Pancreas (tissue), 10 donors: Measurements from ENCODE around the gene REEP3. TPM values are rescaled to one million over a fixed set of nuclear protein-coding genes. Genes with fewer than 3 reads are reported as not detected.
"Not testable (repeated sequence)": the region's sequence is repeated elsewhere in the genome, so short reads cannot be mapped to it uniquely, and the experiment has no call there.

Source experiments
- ATAC-seq, 4 donors: fragments of 200-7000 bp; cut with Tn5 transposase; one replicate each; pipeline versions ENCODE4 v1.8.0 to v1.9.1; 2020; ENCODE audit warnings: mild to moderate bottlenecking in 4 of 4, moderate library complexity in 4 of 4
- DNase-seq, 6 donors: peaks; one replicate each; pipeline ENCODE4 v3.0.0-alpha.2; 2020
- FAIRE-seq: peaks from 2 replicates; lab custom pipeline; 2012; peaks lifted over from hg19 to GRCh38; lab: Jason Lieb, UNC
- H3K27ac ChIP-seq, 4 donors: fragments of 200-600 bp; sonication (generic); 1 replicate in 3 of 4; 2 replicates in 1 of 4; pipeline versions ENCODE4 v1.5.0 to v1.8.0; 2020
- H3K27me3 ChIP-seq, 4 donors: fragments of 200-600 bp; one replicate each; pipeline ENCODE4 v1.8.0; 2021
- H3K36me3 ChIP-seq, 3 donors: fragments of 200-600 bp; sonication (generic) in 1 of 3; one replicate each; pipeline versions ENCODE4 v1.5.0 to v1.8.0; 2020 to 2021
- H3K4me1 ChIP-seq, 3 donors: fragments of 200-600 bp; one replicate each; pipeline ENCODE4 v1.8.0; 2021
- H3K4me3 ChIP-seq, 4 donors: fragments of 200-600 bp; sonication (generic) in 2 of 4; one replicate each; pipeline versions ENCODE4 v1.5.0 to v1.8.0; 2020 to 2021
- H3K9me3 ChIP-seq, 4 donors: fragments of 200-600 bp; one replicate each; pipeline ENCODE4 v1.8.0; 2021
- WGBS, 2 donors: extraction: QIAGEN DNeasy Blood & Tissue Kit; methylation state at CpG; one replicate each; pipeline ENCODE4 v1.1.7; 2013; 5-methylcytosine and 5-hydroxymethylcytosine counted together
- intact Hi-C, 3 donors: fragments of 100-400 bp; cut with DNase I; formaldehyde crosslinking; loops; one replicate each; pipeline versions ENCODE4 v1.11.1 to v1.14.2; 2022
- polyA plus RNA-seq, 2 donors: library from polyadenylated mRNA; stranded (reverse); fragments of 200-250 nt; gene quantifications; one replicate each; pipeline ENCODE4 v1.2.3, GENCODE V29; 2013
- total RNA-seq, 6 donors: library from RNA; stranded (reverse); fragmentation: NEBNext Ultra II Directional in 4 of 6; extraction: Animal tissue kit (Norgen Biotek cat#: 25700) in 4 of 6; gene quantifications; one replicate each; pipeline versions ENCODE4 v1.2.1 to v1.2.4, GENCODE V29; 2021 to 2023
- TF ChIP-seq, protein P1 (sequence below), 4 donors: fragments of 200-600 bp; sonication (generic) in 3 of 4; IDR thresholded peaks; one replicate each; pipeline versions ENCODE4 v1.5.0 to v1.8.0; 2021; ENCODE audit warnings: antibody characterized with exemption in 4 of 4
- donor health status: healthy with polysubstance abuse.
- donor health status: DM: no; HTN: no; CAD: no; lungs with moderate emphysema.
- donor health status: DM: no; HTN: no; CAD: no.
- donor health status: control.
- donor health status: control.
- donor health status: Bipolar disorder and iron deficiency.
- donor health status: DM: yes; HTN: yes; CAD: no.
- donor health status: DM: no; HTN: no; CAD: no.
- donor health status: DM: no; HTN: no; CAD: no.
- donor health status: DM: yes; HTN: yes; CAD: no.

Gene REEP3
- total and polyA plus RNA-seq, 8 donors: 2.7 to 21.3 (median 9.4) TPM

- H3K4me3 ChIP-seq: no peak overlapping the region
Observed at GRCh38 chr10:63491588-63492316, 29.4 kb upstream of the REEP3 start.

GRCh38 chr10:63492317-63492690 lies 28.9 kb upstream of the REEP3 start:
- H3K36me3 ChIP-seq, ATAC-seq, H3K27me3 ChIP-seq, H3K4me3 ChIP-seq, intact Hi-C loops, H3K9me3 ChIP-seq, H3K27ac ChIP-seq, FAIRE-seq, H3K4me1 ChIP-seq, DNase-seq: not testable (repeated sequence)
- WGBS, 2 donors: 85 to 88% methylated on average over 6 of the region's 6 CpGs

More at GRCh38 chr10:63491588-63492316, 29.4 kb upstream of the REEP3 start:
- intact Hi-C loops: no loop called here
- DNase-seq (no peak), FAIRE-seq (no peak), ATAC-seq (peak; percentile 68 to 85 (median 72))
- Histone ChIP-seq H3K9me3 (no peaks in the 10 kb centered on the region), H3K36me3 (no peaks in the 10 kb centered on the region), H3K4me1 (peaks cover 5 to 10% (median 6%) of the 10 kb centered on the region in 3 donors), H3K27ac (peak overlapping the region in 1 of 4 donors; percentile 5), H3K27me3 (no peaks in the 10 kb centered on the region)
- TF ChIP-seq, protein P1, sequence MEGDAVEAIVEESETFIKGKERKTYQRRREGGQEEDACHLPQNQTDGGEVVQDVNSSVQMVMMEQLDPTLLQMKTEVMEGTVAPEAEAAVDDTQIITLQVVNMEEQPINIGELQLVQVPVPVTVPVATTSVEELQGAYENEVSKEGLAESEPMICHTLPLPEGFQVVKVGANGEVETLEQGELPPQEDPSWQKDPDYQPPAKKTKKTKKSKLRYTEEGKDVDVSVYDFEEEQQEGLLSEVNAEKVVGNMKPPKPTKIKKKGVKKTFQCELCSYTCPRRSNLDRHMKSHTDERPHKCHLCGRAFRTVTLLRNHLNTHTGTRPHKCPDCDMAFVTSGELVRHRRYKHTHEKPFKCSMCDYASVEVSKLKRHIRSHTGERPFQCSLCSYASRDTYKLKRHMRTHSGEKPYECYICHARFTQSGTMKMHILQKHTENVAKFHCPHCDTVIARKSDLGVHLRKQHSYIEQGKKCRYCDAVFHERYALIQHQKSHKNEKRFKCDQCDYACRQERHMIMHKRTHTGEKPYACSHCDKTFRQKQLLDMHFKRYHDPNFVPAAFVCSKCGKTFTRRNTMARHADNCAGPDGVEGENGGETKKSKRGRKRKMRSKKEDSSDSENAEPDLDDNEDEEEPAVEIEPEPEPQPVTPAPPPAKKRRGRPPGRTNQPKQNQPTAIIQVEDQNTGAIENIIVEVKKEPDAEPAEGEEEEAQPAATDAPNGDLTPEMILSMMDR (IDR thresholded peaks at IDR 0.05): no peak
- WGBS, 2 donors: 89 to 96% methylated on average over 8 of the region's 8 CpGs

DNA sequence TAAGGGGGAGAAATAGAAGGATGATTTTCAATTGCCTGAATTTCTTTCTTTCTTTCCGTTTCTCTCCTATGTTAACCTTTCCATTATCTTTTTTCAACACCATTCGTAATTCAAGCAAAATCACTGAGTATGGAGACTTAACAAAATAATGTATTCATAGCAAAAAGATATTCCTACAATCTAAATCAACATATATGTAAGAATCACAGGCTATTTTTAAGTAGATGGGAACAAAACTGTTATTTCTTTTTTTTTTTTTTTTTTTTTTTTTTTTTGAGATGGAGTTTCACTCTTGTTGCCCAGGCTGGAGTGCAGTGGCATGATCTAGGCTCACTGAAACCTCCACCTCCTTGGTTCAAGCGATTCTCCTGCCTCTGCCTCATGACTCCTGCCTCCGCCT lies 28.2 kb upstream of the REEP3 start:
- no peak for ATAC-seq
- Histone ChIP-seq H3K36me3 (no peaks in the 10 kb centered on the region), H3K27me3 (no peaks in the 10 kb centered on the region), H3K4me1 (peaks cover 4 to 8% (median 5%) of the 10 kb centered on the region in 3 donors), H3K4me3 (no peak overlapping the region), H3K9me3 (no peaks in the 10 kb centered on the region), H3K27ac (no peak overlapping the region)
- WGBS, 2 donors: 96 to 99% methylated on average over 4 of the region's 4 CpGs
- TF ChIP-seq, protein P1 (IDR thresholded peaks at IDR 0.05): no peak
- FAIRE-seq: no peak
- DNase-seq: no peak
- intact Hi-C loops: no loop called here

GRCh38 chr10:63494951-63495350 lies 26.2 kb upstream of the REEP3 start:
- WGBS, 2 donors: 95 to 99% methylated on average over 2 of the region's 2 CpGs
- Histone ChIP-seq H3K36me3 (no peaks in the 10 kb centered on the region), H3K9me3 (no peaks in the 10 kb centered on the region), H3K4me1 (peaks cover 4 to 8% (median 5%) of the 10 kb centered on the region in 3 donors), H3K27me3 (no peaks in the 10 kb centered on the region), H3K27ac (no peak overlapping the region), H3K4me3 (no peak overlapping the region)
- FAIRE-seq (no peak), DNase-seq (no peak), ATAC-seq (no peak)
- intact Hi-C loops: no loop called here
- TF ChIP-seq, protein P1 (IDR thresholded peaks at IDR 0.05): no peak

GRCh38 chr10:63496561-63496960 lies 24.6 kb upstream of the REEP3 start:
- DNase-seq: no peak
- Histone ChIP-seq H3K27me3 (no peaks in the 10 kb centered on the region), H3K4me3 (no peak overlapping the region), H3K36me3 (no peaks in the 10 kb centered on the region), H3K27ac (no peak overlapping the region), H3K9me3 (no peaks in the 10 kb centered on the region), H3K4me1 (peaks cover 1 to 6% (median 4%) of the 10 kb centered on the region in 3 donors)
- intact Hi-C loops: no loop called here
- ATAC-seq: no peak
- FAIRE-seq: no peak
- TF ChIP-seq, protein P1 (IDR thresholded peaks at IDR 0.05): no peak
- 84 to 92% methylated on average over 1 of the region's 1 CpG for WGBS, 2 donors
